Activated B cell treated with CpG ODN at 0.5 μM for 24 hours (primary cell): ENCODE measurements around the gene GGCT. TPM values are rescaled to one million over a fixed set of nuclear protein-coding genes. Genes with fewer than 3 reads are reported as not detected.

ENCODE experiments used
- ATAC-seq: fragments of 200-7000 bp; cut with Tn5 transposase; one replicate; pipeline ENCODE4 v1.10.0; 2021; ENCODE audit warnings: low read depth, mild to moderate bottlenecking, moderate library complexity
- CTCF ChIA-PET: fragments of 350-600 bp; sonication (Branson Sonifier 250); formaldehyde crosslinking; loops from one replicate; lab custom pipeline; 2021; ENCODE audit warnings: antibody characterized with exemption; lab: Charles Lee
- POLR2A ChIA-PET: fragments of 350-600 bp; sonication (Branson Sonifier 250); formaldehyde crosslinking; loops from one replicate; lab custom pipeline; 2021; ENCODE audit warnings: antibody characterized with exemption; lab: Charles Lee
- DNase-seq: peaks from one replicate; pipeline ENCODE4 v3.0.0; 2022
- H3K27ac Mint-ChIP-seq: one replicate; pipeline ENCODE4 v1.8.0; 2020; ENCODE audit warnings: mixed read lengths
- H3K27me3 Mint-ChIP-seq: one replicate; pipeline ENCODE4 v1.8.0; 2021; ENCODE audit warnings: mixed read lengths
- H3K36me3 Mint-ChIP-seq: one replicate; pipeline ENCODE4 v1.8.0; 2021; ENCODE audit warnings: low read depth, mixed read lengths
- H3K4me1 Mint-ChIP-seq: one replicate; pipeline ENCODE4 v1.8.0; 2021; ENCODE audit warnings: mixed read lengths
- H3K4me3 Mint-ChIP-seq: one replicate; pipeline ENCODE4 v1.8.0; 2020; ENCODE audit warnings: mild to moderate bottlenecking, mixed read lengths
- H3K9me3 Mint-ChIP-seq: one replicate; pipeline ENCODE4 v1.8.0; 2020; ENCODE audit warnings: mixed read lengths
- intact Hi-C: fragments of 100-400 bp; cut with micrococcal nuclease; formaldehyde crosslinking; loops from one replicate; pipeline ENCODE4 v1.15.1; 2024
- total RNA-seq: library from RNA; stranded (reverse); gene quantifications from 2 replicates; pipeline ENCODE4 v1.2.3, GENCODE V29; 2022
- TF ChIP-seq, protein P1 (sequence below): fragments of 200-600 bp; IDR thresholded peaks from one replicate; pipeline ENCODE4 v1.8.0; 2022; ENCODE audit warnings: antibody characterized with exemption, mild to moderate bottlenecking

Gene GGCT, protein sequence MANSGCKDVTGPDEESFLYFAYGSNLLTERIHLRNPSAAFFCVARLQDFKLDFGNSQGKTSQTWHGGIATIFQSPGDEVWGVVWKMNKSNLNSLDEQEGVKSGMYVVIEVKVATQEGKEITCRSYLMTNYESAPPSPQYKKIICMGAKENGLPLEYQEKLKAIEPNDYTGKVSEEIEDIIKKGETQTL
- total RNA-seq = 22.7 and 24.4 TPM in 2 replicates

GRCh38 chr7:30504301-30505173 lies at the start of gene GGCT:
Gene GGCT (minus strand): TSS chr7:30504829. CDS start chr7:30504709, 120 bp downstream.
- peak within 1 kb of the TSS; percentile 97 for H3K27ac Mint-ChIP-seq
- TF ChIP-seq, protein P1, sequence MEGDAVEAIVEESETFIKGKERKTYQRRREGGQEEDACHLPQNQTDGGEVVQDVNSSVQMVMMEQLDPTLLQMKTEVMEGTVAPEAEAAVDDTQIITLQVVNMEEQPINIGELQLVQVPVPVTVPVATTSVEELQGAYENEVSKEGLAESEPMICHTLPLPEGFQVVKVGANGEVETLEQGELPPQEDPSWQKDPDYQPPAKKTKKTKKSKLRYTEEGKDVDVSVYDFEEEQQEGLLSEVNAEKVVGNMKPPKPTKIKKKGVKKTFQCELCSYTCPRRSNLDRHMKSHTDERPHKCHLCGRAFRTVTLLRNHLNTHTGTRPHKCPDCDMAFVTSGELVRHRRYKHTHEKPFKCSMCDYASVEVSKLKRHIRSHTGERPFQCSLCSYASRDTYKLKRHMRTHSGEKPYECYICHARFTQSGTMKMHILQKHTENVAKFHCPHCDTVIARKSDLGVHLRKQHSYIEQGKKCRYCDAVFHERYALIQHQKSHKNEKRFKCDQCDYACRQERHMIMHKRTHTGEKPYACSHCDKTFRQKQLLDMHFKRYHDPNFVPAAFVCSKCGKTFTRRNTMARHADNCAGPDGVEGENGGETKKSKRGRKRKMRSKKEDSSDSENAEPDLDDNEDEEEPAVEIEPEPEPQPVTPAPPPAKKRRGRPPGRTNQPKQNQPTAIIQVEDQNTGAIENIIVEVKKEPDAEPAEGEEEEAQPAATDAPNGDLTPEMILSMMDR = no peak

GRCh38 chr7:30553546-30553945 lies 48.9 kb upstream of the GGCT start:
- no peak for DNase-seq
- TF ChIP-seq, protein P1 = no peak
- Mint-ChIP-seq H3K27me3 (no peaks in the 10 kb centered on the region), H3K27ac (no peak overlapping the region), H3K36me3 (peaks cover 16% of the 10 kb centered on the region), H3K4me1 (peaks cover 10% of the 10 kb centered on the region), H3K9me3 (no peaks in the 10 kb centered on the region), H3K4me3 (no peak overlapping the region)
- no peak for ATAC-seq
- intact Hi-C loops = no loop called here
- ChIA-PET CTCF (interaction anchor here (1.7 kb wide), 1 partner anchor 11 kb away, joined by 5 read pairs; no protein-coding TSS in a partner anchor), POLR2A (no interaction called here)

More at GRCh38 chr7:30504301-30505173, at the start of gene GGCT:
- CTCF ChIA-PET = interaction anchor here (1.5 kb wide), 1 partner anchor 229 kb away, joined by 7 read pairs; no protein-coding TSS in a partner anchor
- DNase-seq (peak; percentile 87), ATAC-seq (peak; percentile 98)
- Mint-ChIP-seq H3K4me3 (peak within 1 kb of the TSS; percentile 91), H3K36me3 (peaks cover 14% of the 10 kb centered on the region), H3K27me3 (no peaks in the 10 kb centered on the region), H3K9me3 (no peaks in the 10 kb centered on the region), H3K4me1 (peaks cover 39% of the 10 kb centered on the region)
- intact Hi-C loops = loop anchor here (1.0 to 2.0 kb wide), 7 partner anchors 16 to 340 kb away; partner anchors contain the start of genes GARS1, NOD1 and ZNRF2
- POLR2A ChIA-PET = no interaction called here

GRCh38 chr7:30553141-30553540 lies 48.5 kb upstream of the GGCT start:
- ChIA-PET CTCF (interaction anchor here (1.7 kb wide), 1 partner anchor 11 kb away, joined by 5 read pairs; no protein-coding TSS in a partner anchor), POLR2A (no interaction called here)
- Mint-ChIP-seq H3K9me3 (no peaks in the 10 kb centered on the region), H3K27me3 (no peaks in the 10 kb centered on the region), H3K4me1 (peaks cover 10% of the 10 kb centered on the region), H3K36me3 (peaks cover 16% of the 10 kb centered on the region), H3K27ac (no peak overlapping the region), H3K4me3 (no peak overlapping the region)
- ATAC-seq (no peak), DNase-seq (no peak)
- intact Hi-C loops = no loop called here
- TF ChIP-seq, protein P1 = no peak

DNA sequence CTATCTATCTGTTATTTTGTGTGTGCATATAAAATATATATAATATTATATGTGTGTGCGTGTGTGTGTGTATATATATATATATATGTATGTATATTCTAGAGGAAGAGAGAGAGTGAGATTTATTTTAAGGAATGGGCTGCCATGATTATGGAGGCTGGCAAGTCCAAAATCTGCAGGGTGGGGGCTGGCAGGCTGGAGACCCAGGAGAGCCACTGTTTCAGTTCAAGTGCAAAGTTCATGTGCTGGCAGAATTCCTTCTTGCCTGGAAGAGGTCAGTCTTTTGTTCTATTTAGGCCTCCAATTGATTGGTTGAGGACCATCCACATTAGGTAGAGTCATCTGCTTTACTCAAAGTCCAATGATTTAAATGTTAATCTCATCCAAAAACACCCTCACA lies 47.7 kb upstream of the GGCT start:
- TF ChIP-seq, protein P1 = no peak
- Mint-ChIP-seq H3K27ac (no peak overlapping the region), H3K9me3 (no peaks in the 10 kb centered on the region), H3K4me1 (peaks cover 10% of the 10 kb centered on the region), H3K4me3 (no peak overlapping the region), H3K27me3 (no peaks in the 10 kb centered on the region), H3K36me3 (peaks cover 16% of the 10 kb centered on the region)
- ChIA-PET CTCF (interaction anchor here (1.6 to 2.0 kb wide), 2 partner anchors 12 to 276 kb away, joined by 3 to 9 read pairs; no protein-coding TSS in a partner anchor), POLR2A (no interaction called here)
- intact Hi-C loops = no loop called here
- no peak for DNase-seq
- no peak for ATAC-seq
